Skeletal muscle cell (primary cell): ENCODE results near the gene WDR70.

ENCODE experiments used
- DNase-seq: peaks from one replicate; pipeline ENCODE4 v3.0.0-alpha.2; 2010; ENCODE audit warnings: low read depth
- H3K4me3 ChIP-seq: 2 replicates; pipeline ENCODE4 v1.5.1; 2011; ENCODE audit warnings: low read depth, mild to moderate bottlenecking, control low read depth, low read length, moderate library complexity

Gene WDR70

GRCh38 chr5:37735649-37736347 lies 356.7 kb downstream of the WDR70 start:
- DNase-seq = no peak
- H3K4me3 ChIP-seq = no peak overlapping the region

- no peak for DNase-seq
- no peak overlapping the region for H3K4me3 ChIP-seq
Observed at GRCh38 chr5:37736397-37736796, 357.3 kb downstream of the WDR70 start.

- H3K4me3 ChIP-seq = no peak overlapping the region
- no peak for DNase-seq
Observed at GRCh38 chr5:37737326-37738056, 358.4 kb downstream of the WDR70 start.

- peak; percentile 69 for DNase-seq
- H3K4me3 ChIP-seq = no peak overlapping the region
Observed at GRCh38 chr5:37738057-37738691, 359.1 kb downstream of the WDR70 start.

GRCh38 chr5:37738865-37739488 lies 359.9 kb downstream of the WDR70 start:
- DNase-seq = no peak
- no peak overlapping the region for H3K4me3 ChIP-seq

GRCh38 chr5:37739817-37740261 lies 360.7 kb downstream of the WDR70 start:
- no peak overlapping the region for H3K4me3 ChIP-seq
- peak; percentile 45 for DNase-seq

- H3K4me3 ChIP-seq = no peak overlapping the region
- no peak for DNase-seq
Observed at GRCh38 chr5:37740331-37741066, 361.4 kb downstream of the WDR70 start.

GRCh38 chr5:37742111-37742510 lies 363.0 kb downstream of the WDR70 start:
- DNase-seq = no peak
- no peak overlapping the region for H3K4me3 ChIP-seq

- DNase-seq = no peak
- no peak overlapping the region for H3K4me3 ChIP-seq
Observed at GRCh38 chr5:37751227-37751626, 372.1 kb downstream of the WDR70 start.

- no peak for DNase-seq
- no peak overlapping the region for H3K4me3 ChIP-seq
Observed at GRCh38 chr5:37754976-37755375, 375.9 kb downstream of the WDR70 start.

- no peak for DNase-seq
- H3K4me3 ChIP-seq = no peak overlapping the region
Observed at GRCh38 chr5:37755581-37755980, 376.5 kb downstream of the WDR70 start.

- no peak for DNase-seq
- H3K4me3 ChIP-seq = no peak overlapping the region
Observed at GRCh38 chr5:37756248-37756647, 377.1 kb downstream of the WDR70 start.

GRCh38 chr5:37757980-37758582 lies 379.0 kb downstream of the WDR70 start:
- H3K4me3 ChIP-seq = no peak overlapping the region
- no peak for DNase-seq

GRCh38 chr5:37767251-37767650 lies 388.1 kb downstream of the WDR70 start:
- no peak for DNase-seq
- no peak overlapping the region for H3K4me3 ChIP-seq

- DNase-seq = no peak
- H3K4me3 ChIP-seq = no peak overlapping the region
Observed at GRCh38 chr5:37767961-37768360, 388.8 kb downstream of the WDR70 start.

GRCh38 chr5:37768371-37768770 lies 389.3 kb downstream of the WDR70 start:
- no peak overlapping the region for H3K4me3 ChIP-seq
- DNase-seq = no peak

GRCh38 chr5:37769108-37769507 lies 390.0 kb downstream of the WDR70 start:
- DNase-seq = no peak
- no peak overlapping the region for H3K4me3 ChIP-seq

GRCh38 chr5:37769840-37770239 lies 390.7 kb downstream of the WDR70 start:
- DNase-seq = no peak
- no peak overlapping the region for H3K4me3 ChIP-seq

- no peak for DNase-seq
- no peak overlapping the region for H3K4me3 ChIP-seq
Observed at GRCh38 chr5:37770786-37771185, 391.7 kb downstream of the WDR70 start.
